Measurements from ENCODE around the gene NKAPD1.
"Not testable (repeated sequence)": the region's sequence is repeated elsewhere in the genome, so short reads cannot be mapped to it uniquely, and the experiment has no call there.

Gene NKAPD1

DNA sequence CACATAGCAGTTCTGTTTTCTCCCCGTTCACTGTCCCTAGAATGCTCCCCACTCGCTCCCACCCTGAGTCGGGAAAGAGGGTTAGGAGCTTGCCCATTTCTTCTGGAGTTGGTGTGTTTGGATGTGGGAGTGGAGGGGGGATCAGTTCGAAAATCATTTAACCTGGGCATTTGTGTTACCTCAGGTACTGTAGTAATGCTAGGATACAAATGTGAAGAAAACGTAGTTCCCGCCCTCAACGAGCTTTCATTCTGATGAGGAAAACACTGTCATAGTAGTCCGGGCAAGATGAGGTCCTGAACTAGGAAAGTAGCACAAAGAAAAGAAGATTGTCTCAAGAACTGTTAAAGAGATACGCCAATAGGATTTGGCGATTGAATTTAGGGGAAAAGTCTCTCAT, 13.1 kb downstream of the NKAPD1 start:
- DNase-seq: no peak

DNA sequence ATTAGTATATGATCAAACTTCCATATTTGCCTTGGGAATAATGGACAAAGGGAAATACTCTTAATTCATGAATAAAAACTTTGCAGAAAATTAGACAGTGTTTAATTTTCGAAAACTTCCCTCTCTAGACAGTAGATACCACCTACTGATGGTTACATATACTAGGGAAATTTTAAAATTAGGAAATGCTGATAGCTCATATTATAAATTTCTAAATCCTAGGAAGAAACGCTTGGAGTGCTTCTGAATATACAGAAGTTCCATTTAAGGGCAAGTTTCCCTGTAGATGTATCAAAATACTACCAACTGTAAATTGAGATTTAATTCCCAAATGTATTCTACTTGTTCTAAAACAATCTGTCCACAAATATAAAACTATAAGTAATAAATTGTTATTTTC, 21.2 kb downstream of the NKAPD1 start:
- DNase-seq: not testable (repeated sequence)

DNA sequence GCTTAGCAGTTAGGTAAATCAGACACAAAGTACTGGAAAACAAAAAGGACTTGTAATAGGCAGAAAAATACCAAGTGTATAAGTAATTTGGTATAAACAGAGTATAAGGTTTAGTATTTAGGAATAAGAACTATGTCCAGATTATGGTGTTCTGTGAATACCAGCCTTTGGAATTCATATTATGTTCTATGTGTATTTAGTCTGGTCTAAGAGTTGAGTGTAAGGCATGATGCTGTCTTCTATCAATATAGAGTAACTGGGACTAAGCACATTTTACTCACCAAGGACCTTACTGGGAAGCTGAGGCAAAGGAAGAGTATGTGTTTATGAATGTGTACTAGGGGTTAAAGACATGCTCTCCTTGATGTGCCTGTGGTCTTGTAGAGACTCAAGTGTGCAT, 22.1 kb downstream of the NKAPD1 start:
- DNase-seq: no peak

DNA sequence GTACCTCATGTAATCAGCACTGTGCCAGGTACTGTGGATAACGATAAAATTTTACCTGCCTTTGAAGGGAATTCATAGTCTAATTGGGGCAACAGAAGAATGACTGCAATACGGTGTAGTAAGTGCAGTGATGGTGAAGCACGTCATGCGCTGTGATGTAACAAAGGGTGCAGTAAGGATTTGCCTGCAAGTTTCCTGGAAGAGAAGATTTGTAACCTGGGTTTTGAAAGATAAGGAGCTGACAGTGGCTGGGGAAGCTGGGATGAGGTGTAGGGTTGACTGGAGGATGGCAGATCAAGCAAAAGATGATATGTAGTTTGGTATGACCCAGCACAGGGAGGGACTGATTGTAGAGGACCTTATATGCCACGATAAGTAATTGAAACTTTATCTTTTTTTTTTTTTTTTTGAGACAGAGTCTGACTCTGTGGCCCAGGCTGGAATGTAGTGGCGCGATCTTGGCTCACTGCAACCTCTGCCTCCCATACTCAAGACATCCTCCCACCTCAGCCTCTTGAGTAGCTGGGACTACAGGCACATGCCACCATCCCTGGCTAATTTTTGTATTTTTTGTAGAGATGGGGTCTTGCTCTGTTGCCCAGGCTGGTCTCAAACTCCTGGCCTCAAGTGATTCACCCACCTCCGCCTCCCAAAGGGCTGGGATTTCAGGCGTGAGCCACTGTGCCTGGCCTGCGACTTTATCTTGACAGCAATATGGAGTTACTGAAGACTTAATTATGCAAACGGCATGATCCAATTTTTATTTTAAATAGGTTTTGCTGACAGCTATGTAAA, 23.8 kb downstream of the NKAPD1 start:
- no peak for DNase-seq

DNA sequence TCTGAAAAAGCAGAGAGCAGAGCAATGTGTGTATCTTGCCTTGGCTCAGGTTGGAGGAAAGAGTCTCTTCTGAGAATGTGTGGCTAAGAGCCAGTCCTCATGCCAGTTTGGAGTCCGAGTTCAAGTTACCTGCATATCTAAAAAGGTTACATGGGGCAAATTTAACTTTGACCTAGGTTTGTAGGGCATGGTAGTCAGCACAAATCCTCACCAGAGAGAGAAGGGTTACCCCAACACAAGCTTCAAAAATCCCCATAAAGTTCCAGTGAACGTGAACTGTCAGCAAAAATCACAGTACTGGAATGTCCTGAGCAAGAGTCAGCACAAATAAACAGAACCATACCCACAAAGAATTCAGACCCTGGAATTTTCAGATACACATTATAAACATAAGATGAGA, 26.4 kb downstream of the NKAPD1 start:
- DNase-seq: no peak

DNA sequence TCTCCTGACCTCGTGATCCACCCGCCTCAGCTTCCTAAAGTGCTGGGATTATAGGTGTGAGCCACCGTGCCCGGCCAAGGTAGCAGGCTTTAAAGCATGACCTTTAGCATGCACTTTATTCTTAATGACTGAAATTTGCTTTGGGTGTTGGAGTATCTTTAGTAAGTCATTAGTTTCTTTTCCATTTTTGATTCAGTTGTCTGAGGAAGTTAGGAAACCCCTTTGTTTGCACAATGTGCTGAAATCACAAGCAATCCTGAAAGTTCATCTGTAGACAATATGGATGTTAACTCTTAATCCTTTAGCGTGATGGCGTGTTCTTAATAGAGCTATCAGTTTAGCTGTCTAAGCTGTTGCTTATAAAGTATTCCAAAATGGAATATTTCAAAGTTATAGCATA, 29.3 kb downstream of the NKAPD1 start:
- DNase-seq: no peak

DNA sequence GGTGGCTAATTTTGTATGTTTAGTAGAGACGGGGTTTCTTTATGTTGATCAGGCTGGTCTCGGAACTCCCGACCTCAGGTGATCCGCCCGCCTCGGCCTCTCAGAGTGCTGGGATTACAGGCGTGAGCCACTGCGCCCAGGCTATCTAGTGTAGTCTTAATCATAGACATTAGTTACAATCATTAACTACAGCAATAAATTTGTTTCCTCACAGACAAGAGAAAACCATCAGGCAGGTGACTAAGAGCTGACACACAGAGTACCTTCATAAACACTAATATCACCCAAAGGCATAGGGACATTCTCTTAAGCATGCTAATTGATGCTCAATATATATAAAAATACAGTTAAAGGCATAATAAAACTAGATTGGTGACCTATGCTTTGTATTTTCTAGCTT, 32.0 kb downstream of the NKAPD1 start:
- DNase-seq: no peak

DNA sequence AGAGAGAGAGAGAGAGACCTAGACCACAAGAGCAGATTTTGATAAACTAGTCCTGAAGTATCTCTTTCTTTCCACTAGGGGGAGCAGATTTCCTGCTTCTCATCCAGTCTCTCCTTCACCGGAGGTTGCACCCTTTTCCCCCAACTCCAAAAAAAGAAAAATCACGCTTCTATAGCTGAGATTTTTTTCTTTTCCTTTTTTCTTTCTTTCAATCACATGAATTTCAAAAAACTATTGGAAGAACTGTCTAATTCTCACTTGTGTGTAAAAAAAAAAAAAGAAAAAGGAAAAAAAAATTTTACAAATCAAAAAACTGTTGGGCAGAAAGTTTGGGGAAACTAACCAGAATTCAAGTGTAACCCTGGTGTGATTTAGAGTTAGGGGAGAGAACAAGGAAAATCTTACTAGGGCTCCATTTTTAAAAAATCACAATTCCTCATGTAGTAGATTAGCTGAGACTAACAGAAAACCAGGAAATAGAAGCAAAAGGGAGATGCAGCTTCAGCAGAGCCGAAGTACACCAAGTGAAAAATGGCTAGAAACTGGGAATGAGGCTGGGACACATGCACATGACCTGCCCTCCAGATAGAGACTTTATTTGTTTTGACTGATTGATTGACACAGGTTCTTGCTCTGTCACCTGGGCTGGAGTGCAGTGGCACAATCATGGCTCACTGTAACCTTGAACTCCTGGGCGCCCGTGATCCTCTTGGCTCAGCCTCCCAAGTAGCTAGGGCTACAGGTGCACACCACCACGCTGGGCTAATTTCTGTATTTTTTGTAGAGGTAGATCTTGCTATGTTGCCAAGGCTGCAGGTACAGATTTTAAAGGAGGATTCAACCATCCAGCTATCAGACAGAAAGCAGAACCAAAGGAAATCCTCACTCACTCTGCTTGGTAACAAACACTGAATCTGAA, 39.7 kb downstream of the NKAPD1 start:
- peak; percentile 48 for DNase-seq

DNA sequence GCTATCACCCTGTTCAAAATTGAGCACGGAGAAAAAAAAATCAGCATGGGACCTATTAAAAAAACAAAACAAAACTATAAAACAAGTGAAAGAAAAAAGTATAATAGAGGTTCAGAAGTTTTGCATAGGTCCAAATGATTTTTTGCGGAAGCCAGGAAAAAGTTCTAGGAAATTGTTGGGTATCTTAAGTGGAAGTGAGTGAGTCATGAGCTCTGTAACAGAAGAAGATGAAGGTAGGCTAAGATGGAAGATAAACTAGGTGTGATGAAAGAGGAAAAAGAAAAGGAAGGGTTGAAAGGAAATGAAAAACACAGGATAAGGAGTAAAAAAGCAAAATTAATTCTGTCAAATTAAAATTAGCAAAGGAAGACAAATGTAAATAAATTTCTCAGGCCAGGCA, 40.4 kb downstream of the NKAPD1 start:
- no peak for DNase-seq

DNA sequence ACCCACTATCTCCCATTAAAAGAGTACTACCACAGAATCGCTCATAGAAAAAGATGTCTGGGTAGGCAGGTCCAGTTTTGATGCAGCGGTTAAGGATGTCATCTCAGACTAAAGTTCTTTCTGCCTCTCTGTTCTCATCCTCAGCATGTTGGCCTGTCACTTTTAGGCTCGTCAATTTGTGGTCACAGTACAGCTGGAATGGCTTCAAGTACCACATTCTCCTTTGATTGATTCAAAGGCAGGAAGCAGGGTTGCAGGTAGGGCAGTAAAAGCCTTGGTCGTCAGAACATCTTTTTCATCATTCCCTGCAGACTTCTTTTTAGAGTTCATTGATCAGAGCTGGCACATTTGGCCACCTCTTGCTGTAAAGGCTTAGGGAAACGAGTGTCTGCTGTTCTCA, 41.3 kb downstream of the NKAPD1 start:
- DNase-seq: no peak

DNA sequence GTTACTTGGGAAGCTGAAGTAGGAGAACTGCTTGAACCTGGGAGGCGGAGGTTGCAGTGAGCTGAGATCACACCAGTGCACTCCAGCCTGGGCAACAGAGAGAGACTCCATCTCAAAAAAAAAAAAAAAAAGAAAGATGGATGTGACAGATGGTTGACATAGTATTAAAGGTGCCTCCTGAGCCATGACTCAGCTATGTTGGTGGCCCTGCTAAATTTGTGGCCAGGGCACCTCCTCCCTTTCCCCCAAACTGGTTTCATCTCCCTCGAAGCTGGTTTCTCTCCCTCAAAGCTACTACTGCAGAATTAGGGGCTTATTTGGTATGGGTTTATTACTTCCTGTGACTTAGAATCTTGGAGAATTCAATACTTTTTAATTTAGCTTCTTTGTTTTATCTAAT, 44.1 kb downstream of the NKAPD1 start:
- DNase-seq: peak; percentile 17

DNA sequence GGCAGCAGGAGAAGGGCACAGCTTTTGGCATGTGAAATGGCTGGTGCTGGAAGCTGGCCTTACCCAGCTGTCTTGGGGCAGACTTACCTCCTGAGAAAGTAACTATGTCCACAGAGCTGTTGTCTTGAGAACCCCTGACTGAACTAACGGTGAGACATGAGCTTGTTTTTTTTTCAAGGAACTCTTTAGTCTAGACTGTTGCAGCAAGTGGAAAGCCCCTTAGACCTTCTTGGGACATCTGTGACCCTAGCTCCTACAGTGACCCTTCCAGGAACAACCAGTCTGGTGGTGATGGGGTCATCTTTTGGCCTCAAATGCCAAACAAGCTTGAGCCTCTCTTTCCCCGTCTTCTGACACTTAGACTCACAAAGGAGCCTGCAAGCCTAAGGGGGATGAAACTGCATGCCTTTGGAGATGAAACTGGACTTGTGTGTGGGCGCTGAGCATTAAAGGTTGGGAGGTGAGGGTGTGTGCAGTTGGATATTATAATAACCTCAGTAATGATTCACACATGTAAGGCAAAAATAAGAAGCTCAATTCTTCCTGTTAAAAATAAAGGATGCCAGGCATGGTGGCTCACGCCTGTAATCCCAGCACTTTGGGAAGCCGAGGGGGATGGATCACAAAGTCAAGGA, 48.0 kb downstream of the NKAPD1 start:
- no peak for DNase-seq

DNA sequence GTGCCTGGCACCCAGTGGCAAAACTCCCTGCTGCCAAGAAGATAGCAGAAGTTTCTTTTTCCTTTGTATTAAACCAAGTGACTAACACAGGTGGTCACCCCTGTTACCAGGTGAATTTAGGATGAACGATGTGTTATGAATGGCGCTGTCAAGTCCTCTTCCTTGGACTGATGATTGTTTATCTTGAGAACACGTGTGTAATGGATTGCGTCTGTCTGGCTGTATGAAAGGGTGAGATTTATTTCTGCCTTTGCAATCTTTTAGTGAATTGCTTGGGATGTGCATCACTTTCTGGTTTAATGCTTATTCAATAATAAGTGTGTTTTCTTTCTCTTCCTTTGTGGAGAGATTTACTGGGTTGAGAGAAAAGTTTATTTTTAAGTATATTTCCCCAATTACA, 49.0 kb downstream of the NKAPD1 start:
- DNase-seq: no peak

DNA sequence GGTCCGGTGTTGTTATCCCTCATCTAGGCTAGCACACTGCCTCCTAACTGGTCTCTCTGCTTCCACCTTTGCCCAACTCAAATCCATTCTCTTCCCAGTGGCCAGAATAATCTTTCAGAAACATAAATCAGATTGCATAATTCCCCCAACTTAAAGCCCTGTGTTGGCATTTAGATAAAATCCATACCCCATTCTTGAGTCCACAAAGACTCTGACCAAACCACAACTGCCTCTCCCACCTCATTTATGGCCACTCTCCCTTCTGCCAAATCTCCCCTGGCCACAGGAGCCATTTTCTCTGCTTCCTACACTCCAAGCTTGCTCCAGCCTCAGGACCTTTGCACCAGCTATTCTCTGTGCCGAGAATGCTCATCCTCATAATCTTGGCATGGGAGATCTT, 53.0 kb downstream of the NKAPD1 start:
- DNase-seq: no peak

DNA sequence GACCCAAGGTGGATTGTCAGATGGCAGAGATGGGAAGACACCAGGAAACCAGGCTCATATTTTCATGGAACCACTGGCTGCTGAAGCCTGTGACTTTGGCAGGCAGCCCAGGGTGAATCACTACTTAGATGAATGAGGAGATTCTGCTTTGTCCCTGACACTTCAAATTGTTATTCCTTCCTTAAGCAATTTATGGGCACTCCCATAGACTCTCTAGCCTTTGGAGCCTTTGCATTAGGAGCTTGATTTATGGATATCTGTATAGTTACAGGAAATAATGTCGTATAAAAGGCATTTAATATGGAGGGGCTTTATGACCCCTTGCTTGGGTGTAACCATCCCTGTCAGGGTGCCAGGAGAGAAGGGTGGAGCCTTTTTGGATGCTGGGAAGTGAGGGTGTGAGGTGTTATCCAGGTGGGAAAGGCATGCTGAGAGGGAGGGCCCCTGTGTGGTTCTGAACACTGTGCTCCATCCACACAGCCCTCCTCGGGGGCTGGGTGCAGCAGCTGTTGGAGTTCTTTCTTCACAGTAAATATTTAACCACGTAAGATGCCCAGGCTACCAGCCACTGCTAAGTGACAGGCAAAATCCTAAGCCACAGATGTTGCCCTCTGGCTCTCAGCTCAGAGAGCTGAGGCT, 54.5 kb downstream of the NKAPD1 start:
- peak; percentile 24 for DNase-seq

DNA sequence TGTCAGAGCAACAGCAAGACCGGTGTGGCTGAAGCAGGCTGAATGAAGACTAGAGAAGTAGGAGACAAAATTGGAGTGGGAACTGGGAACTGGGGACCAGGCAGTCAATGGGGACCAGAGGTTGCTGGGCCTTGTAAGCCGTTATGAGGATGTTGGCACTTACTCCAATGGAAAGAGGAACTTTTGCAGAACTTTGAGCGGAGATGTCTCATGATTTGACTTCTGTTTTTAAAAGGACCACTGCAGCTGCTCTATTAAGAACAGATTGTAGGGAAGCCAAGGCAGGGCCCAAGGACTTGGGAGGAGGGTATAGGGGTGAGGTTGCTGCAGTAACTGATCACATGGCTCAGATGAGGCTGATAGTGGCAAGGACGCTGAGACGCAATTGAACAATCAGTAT, 55.6 kb downstream of the NKAPD1 start:
- DNase-seq: no peak

DNA sequence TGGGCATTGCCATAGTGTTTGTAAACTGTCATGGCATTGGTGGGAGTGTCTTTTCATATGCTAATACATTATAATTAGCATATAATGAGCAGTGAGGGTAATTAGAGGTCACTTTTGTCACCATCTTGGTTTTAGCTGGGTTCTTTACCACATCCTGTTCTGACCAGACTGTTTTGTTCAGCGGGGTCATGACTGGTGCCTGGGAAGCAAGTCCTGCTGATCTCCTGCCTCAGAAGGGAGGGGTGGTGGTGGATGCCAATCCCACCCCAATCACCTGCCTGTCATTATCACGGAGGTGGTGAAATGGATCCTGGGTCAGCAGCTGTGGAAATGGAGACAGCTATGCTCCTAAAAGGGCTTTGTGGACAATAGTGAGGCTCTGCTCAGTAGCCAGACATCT, 58.6 kb downstream of the NKAPD1 start:
- DNase-seq: no peak

DNA sequence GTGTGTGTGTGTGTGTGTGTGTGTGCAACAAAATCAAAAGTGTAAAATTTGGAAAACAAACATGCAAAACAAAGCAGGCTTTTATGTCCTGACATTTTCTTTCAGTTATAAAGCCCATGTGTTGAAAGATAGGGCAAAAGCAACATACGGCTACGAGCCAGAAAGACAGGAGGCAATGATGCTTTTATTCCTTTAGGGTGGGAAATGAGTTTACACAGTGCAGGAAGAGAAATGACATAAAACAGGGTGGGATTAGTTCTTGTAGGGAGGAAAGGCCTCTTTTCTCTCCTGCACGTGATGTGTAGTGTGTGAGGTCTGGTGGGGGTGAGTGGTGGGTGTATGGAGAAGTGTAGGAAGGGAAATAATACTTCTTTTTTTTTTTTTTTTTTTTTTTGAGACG, 60.4 kb downstream of the NKAPD1 start:
- no peak for DNase-seq
